ENCODE results near the gene TSC2. TPM values are rescaled to one million over a fixed set of nuclear protein-coding genes. Genes with fewer than 3 reads are reported as not detected.

TSC2 gene
- total and polyA plus RNA-seq, 2 experiments from 2014 or later = 41.8 to 78.7 TPM

- H3K9me3 ChIP-seq (ENCODE audit: low read depth) = no peaks in the 10 kb centered on the region
- no peaks in the 10 kb centered on the region for H3K36me3 ChIP-seq (replicated peaks; ENCODE audit: insufficient read depth, low read depth)
- no peak overlapping the region for H3K4me3 ChIP-seq
- no peaks in the 10 kb centered on the region for H3K27me3 ChIP-seq
- no peaks in the 10 kb centered on the region for H3K9me2 ChIP-seq (replicated peaks; ENCODE audit: insufficient read depth)
- no peak overlapping the region for H2AFZ ChIP-seq
- H4K20me1 ChIP-seq (ENCODE audit: insufficient read depth, poor library complexity, severe bottlenecking) = no peaks in the 10 kb centered on the region
- no peak overlapping the region for H3K27ac ChIP-seq
- H3K4me1 ChIP-seq (ENCODE audit: insufficient read depth) = no peaks in the 10 kb centered on the region
- H3K4me2 ChIP-seq = no peak overlapping the region
- H3K79me2 ChIP-seq = no peaks in the 10 kb centered on the region
- TF ChIP-seq CTCF (IDR thresholded peaks at IDR 0.05; ENCODE audit: poor library complexity) (no peak), EZH2phosphoT487 (IDR thresholded peaks at IDR 0.05; ENCODE audit: low read depth, severe bottlenecking, unreplicated experiment) (no peak), EZH2 (IDR thresholded peaks at IDR 0.05; ENCODE audit: borderline replicate concordance) (no peak)
- 98% methylated on average over 16 of the region's 16 CpGs for whole genome bisulfite sequencing (ENCODE audit: low lambda C conversion rate, missing lambda C conversion rate)
- DNase-seq (ENCODE audit: low spot score) = no peak
Measured at GRCh38 chr16:2064368-2064945, 16.7 kb downstream of the TSC2 start.

- H3K27me3 ChIP-seq = no peaks in the 10 kb centered on the region
- no peaks in the 10 kb centered on the region for H3K36me3 ChIP-seq (replicated peaks; ENCODE audit: insufficient read depth, low read depth)
- no peak overlapping the region for H3K4me2 ChIP-seq
- no peaks in the 10 kb centered on the region for H3K4me1 ChIP-seq (ENCODE audit: insufficient read depth)
- no peaks in the 10 kb centered on the region for H3K9me3 ChIP-seq (ENCODE audit: low read depth)
- no peaks in the 10 kb centered on the region for H3K79me2 ChIP-seq
- no peak overlapping the region for H2AFZ ChIP-seq
- H3K27ac ChIP-seq = no peak overlapping the region
- no peak for DNase-seq (ENCODE audit: low spot score)
- no peak overlapping the region for H3K4me3 ChIP-seq
- no peaks in the 10 kb centered on the region for H3K9me2 ChIP-seq (replicated peaks; ENCODE audit: insufficient read depth)
- WGBS (ENCODE audit: low lambda C conversion rate, missing lambda C conversion rate) = 99% methylated on average over 11 of the region's 11 CpGs
- TF ChIP-seq CTCF (IDR thresholded peaks at IDR 0.05; ENCODE audit: poor library complexity) (no peak), EZH2phosphoT487 (IDR thresholded peaks at IDR 0.05; ENCODE audit: low read depth, severe bottlenecking, unreplicated experiment) (no peak), EZH2 (IDR thresholded peaks at IDR 0.05; ENCODE audit: borderline replicate concordance) (no peak)
- H4K20me1 ChIP-seq (ENCODE audit: insufficient read depth, poor library complexity, severe bottlenecking) = no peaks in the 10 kb centered on the region
Measured at GRCh38 chr16:2066139-2066538, 18.4 kb downstream of the TSC2 start.

- H3K36me3 ChIP-seq (replicated peaks; ENCODE audit: insufficient read depth, low read depth) = no peaks in the 10 kb centered on the region
- no peaks in the 10 kb centered on the region for H3K79me2 ChIP-seq
- H3K4me2 ChIP-seq = no peak overlapping the region
- H3K9me3 ChIP-seq (ENCODE audit: low read depth) = no peaks in the 10 kb centered on the region
- WGBS (ENCODE audit: low lambda C conversion rate, missing lambda C conversion rate) = 97% methylated on average over 27 of the region's 29 CpGs
- no peak overlapping the region for H2AFZ ChIP-seq
- H3K4me3 ChIP-seq = no peak overlapping the region
- H3K4me1 ChIP-seq (ENCODE audit: insufficient read depth) = no peaks in the 10 kb centered on the region
- DNase-seq (ENCODE audit: low spot score) = no peak
- H3K27me3 ChIP-seq = no peaks in the 10 kb centered on the region
- no peaks in the 10 kb centered on the region for H3K9me2 ChIP-seq (replicated peaks; ENCODE audit: insufficient read depth)
- no peaks in the 10 kb centered on the region for H4K20me1 ChIP-seq (ENCODE audit: insufficient read depth, poor library complexity, severe bottlenecking)
- no peak for TF ChIP-seq EZH2phosphoT487 (IDR thresholded peaks at IDR 0.05; ENCODE audit: low read depth, severe bottlenecking, unreplicated experiment)
- no peak for TF ChIP-seq CTCF (IDR thresholded peaks at IDR 0.05; ENCODE audit: poor library complexity)
- no peak for TF ChIP-seq EZH2 (IDR thresholded peaks at IDR 0.05; ENCODE audit: borderline replicate concordance)
- no peak overlapping the region for H3K27ac ChIP-seq
Measured at GRCh38 chr16:2070576-2071453, 23.0 kb downstream of the TSC2 start.

All from hepatocyte (in vitro differentiated cells).